ENCODE data around the gene DLGAP1. TPM values are rescaled to one million over a fixed set of nuclear protein-coding genes. Genes with fewer than 3 reads are reported as not detected.

DLGAP1 gene
- total and polyA plus RNA-seq, 4 donors: 0.54 to 11.8 (median 3.1) TPM

DNA sequence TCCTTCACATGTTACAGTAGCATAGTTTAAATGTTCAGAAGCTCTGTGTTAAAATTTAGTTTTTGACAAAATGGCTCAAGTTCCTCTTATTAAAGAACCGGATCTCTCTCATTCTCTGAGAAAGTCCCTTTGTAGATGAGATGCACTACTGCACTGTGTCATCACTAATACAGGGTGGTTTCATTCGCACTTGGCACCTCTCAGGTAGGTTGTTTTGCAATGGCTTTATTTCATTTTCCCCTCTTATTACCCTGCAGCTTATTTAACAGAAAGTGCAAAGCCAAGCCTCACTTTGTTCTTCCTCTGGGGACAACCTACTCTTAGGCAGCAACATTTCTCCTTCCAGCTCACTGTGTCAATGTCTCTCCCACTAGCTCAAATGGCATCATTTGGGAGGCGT lies 185.1 kb downstream of the DLGAP1 start:
- ATAC-seq (ENCODE audit: insufficient read depth, low FRiP score) (no peak), DNase-seq (no peak)
- no peaks in the 10 kb centered on the region for H3K27me3 ChIP-seq (ENCODE audit: control insufficient read depth in 3 of 3, insufficient read depth in 3 of 3, low read length in 2 of 3)
- 85 to 90% methylated on average over 3 of the region's 3 CpGs for WGBS, 2 donors
- H3K4me1 ChIP-seq (ENCODE audit: control insufficient read depth in 5 of 5, insufficient read depth in 5 of 5, low read length in 5 of 5): no peaks in the 10 kb centered on the region
- no peaks in the 10 kb centered on the region for H3K36me3 ChIP-seq (ENCODE audit: control insufficient read depth in 4 of 4, insufficient read depth in 4 of 4, low read length in 4 of 4)
- peaks cover 0 to 2% (median 0%) of the 10 kb centered on the region in 4 donors for H3K9me3 ChIP-seq (ENCODE audit: control insufficient read depth in 4 of 4, insufficient read depth in 3 of 4, low read length in 3 of 4)
- no peak overlapping the region for H3K4me3 ChIP-seq
- no peak overlapping the region for H3K9ac ChIP-seq (ENCODE audit: insufficient read depth in 1 of 2, low read length in 2 of 2)
- TF ChIP-seq, protein P1, sequence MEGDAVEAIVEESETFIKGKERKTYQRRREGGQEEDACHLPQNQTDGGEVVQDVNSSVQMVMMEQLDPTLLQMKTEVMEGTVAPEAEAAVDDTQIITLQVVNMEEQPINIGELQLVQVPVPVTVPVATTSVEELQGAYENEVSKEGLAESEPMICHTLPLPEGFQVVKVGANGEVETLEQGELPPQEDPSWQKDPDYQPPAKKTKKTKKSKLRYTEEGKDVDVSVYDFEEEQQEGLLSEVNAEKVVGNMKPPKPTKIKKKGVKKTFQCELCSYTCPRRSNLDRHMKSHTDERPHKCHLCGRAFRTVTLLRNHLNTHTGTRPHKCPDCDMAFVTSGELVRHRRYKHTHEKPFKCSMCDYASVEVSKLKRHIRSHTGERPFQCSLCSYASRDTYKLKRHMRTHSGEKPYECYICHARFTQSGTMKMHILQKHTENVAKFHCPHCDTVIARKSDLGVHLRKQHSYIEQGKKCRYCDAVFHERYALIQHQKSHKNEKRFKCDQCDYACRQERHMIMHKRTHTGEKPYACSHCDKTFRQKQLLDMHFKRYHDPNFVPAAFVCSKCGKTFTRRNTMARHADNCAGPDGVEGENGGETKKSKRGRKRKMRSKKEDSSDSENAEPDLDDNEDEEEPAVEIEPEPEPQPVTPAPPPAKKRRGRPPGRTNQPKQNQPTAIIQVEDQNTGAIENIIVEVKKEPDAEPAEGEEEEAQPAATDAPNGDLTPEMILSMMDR (IDR thresholded peaks at IDR 0.05; ENCODE audit: control extremely low read depth, extremely low read depth): no peak
- H3K27ac ChIP-seq (ENCODE audit: low read depth in 1 of 2, low read length in 1 of 2): no peak overlapping the region

DNA sequence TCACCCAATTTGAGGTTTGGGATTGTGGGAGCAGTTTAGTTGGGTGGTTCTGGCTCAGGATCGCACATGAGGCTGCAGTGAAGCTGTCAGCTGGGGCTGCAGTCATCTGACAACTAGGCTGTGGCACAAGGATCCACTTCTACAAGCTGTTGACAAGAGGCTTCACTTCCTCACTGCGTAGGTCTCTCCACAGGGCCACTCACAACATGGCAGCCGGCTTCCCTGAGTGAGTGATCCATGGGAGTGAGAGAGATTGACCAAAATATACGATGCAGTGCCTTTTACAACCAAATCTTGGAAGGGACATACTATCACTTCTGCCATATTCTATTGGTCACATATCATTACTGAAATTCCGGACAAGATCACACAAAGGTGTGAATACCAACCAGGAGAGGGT lies 187.5 kb downstream of the DLGAP1 start:
- Histone ChIP-seq H3K4me3 (no peak overlapping the region), H3K9me3 (ENCODE audit: control insufficient read depth in 4 of 4, insufficient read depth in 3 of 4, low read length in 3 of 4) (peaks cover 0 to 2% (median 0%) of the 10 kb centered on the region in 4 donors), H3K27ac (ENCODE audit: low read depth in 1 of 2, low read length in 1 of 2) (no peak overlapping the region), H3K9ac (ENCODE audit: insufficient read depth in 1 of 2, low read length in 2 of 2) (no peak overlapping the region), H3K27me3 (ENCODE audit: control insufficient read depth in 3 of 3, insufficient read depth in 3 of 3, low read length in 2 of 3) (no peaks in the 10 kb centered on the region), H3K4me1 (ENCODE audit: control insufficient read depth in 5 of 5, insufficient read depth in 5 of 5, low read length in 5 of 5) (no peaks in the 10 kb centered on the region), H3K36me3 (ENCODE audit: control insufficient read depth in 4 of 4, insufficient read depth in 4 of 4, low read length in 4 of 4) (no peaks in the 10 kb centered on the region)
- WGBS, 2 donors: 89% methylated on average over 5 of the region's 5 CpGs
- no peak for DNase-seq
- ATAC-seq (ENCODE audit: insufficient read depth, low FRiP score): no peak
- TF ChIP-seq, protein P1 (IDR thresholded peaks at IDR 0.05; ENCODE audit: control extremely low read depth, extremely low read depth): no peak

DNA sequence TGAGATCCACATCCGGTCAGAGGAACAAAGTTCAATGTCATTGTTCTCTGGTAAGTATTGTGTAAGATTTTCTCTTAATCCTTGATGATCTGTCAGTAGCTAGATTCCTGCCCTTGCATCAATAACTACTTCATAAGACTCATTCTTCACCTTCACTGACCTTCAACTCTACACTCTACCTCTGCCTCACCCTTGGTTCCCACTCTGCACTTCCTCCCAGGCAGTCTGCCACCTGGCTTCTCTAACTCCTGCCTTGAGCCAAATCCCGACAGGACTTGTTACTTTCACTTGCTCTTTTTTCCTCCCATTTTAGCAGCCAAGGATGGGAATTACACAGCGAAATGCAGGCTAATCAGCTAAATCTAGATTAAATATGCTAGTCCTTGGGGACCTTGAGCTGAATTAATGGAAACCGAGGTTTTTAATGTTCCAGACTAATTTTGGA lies 190.7 kb downstream of the DLGAP1 start:
- H3K4me3 ChIP-seq: no peak overlapping the region
- 52 to 69% methylated on average over 4 of the region's 4 CpGs for WGBS, 2 donors
- no peaks in the 10 kb centered on the region for H3K4me1 ChIP-seq (ENCODE audit: control insufficient read depth in 5 of 5, insufficient read depth in 5 of 5, low read length in 5 of 5)
- H3K36me3 ChIP-seq (ENCODE audit: control insufficient read depth in 4 of 4, insufficient read depth in 4 of 4, low read length in 4 of 4): no peaks in the 10 kb centered on the region
- TF ChIP-seq, protein P1 (IDR thresholded peaks at IDR 0.05; ENCODE audit: control extremely low read depth, extremely low read depth): no peak
- no peak overlapping the region for H3K27ac ChIP-seq (ENCODE audit: low read depth in 1 of 2, low read length in 1 of 2)
- H3K9me3 ChIP-seq (ENCODE audit: control insufficient read depth in 4 of 4, insufficient read depth in 3 of 4, low read length in 3 of 4): peaks cover 0 to 2% (median 0%) of the 10 kb centered on the region in 4 donors
- no peak overlapping the region for H3K9ac ChIP-seq (ENCODE audit: insufficient read depth in 1 of 2, low read length in 2 of 2)
- peak in 2 of 3 donors; percentile 21 to 64 for DNase-seq
- no peaks in the 10 kb centered on the region for H3K27me3 ChIP-seq (ENCODE audit: control insufficient read depth in 3 of 3, insufficient read depth in 3 of 3, low read length in 2 of 3)
- no peak for ATAC-seq (ENCODE audit: insufficient read depth, low FRiP score)

DNA sequence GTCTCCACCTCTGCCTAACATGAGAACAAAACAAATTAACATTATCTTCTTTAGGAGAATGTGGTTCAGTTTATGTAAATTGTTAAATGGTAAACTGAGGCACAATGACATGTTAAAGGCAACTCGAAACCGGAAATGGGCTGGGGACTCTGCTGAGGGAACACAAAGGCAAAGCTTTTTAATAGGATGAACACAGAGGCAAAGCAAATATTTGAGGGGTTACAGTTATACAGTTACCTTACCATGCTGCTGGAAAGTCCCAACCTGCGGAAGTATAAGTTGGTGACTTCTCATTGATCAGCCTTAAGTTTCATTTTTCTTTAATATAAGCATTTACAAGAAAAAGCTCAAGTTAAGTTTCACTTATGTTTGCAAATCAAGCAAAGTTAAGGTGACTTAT lies 195.0 kb downstream of the DLGAP1 start:
- Histone ChIP-seq H3K4me1 (ENCODE audit: control insufficient read depth in 5 of 5, insufficient read depth in 5 of 5, low read length in 5 of 5) (no peaks in the 10 kb centered on the region), H3K27me3 (ENCODE audit: control insufficient read depth in 3 of 3, insufficient read depth in 3 of 3, low read length in 2 of 3) (no peaks in the 10 kb centered on the region), H3K9me3 (ENCODE audit: control insufficient read depth in 4 of 4, insufficient read depth in 3 of 4, low read length in 3 of 4) (no peaks in the 10 kb centered on the region), H3K36me3 (ENCODE audit: control insufficient read depth in 4 of 4, insufficient read depth in 4 of 4, low read length in 4 of 4) (no peaks in the 10 kb centered on the region), H3K9ac (ENCODE audit: insufficient read depth in 1 of 2, low read length in 2 of 2) (no peak overlapping the region), H3K27ac (ENCODE audit: low read depth in 1 of 2, low read length in 1 of 2) (no peak overlapping the region), H3K4me3 (no peak overlapping the region)
- ATAC-seq (ENCODE audit: insufficient read depth, low FRiP score): no peak
- TF ChIP-seq, protein P1 (IDR thresholded peaks at IDR 0.05; ENCODE audit: control extremely low read depth, extremely low read depth): no peak
- WGBS, 2 donors: 88 to 92% methylated on average over 3 of the region's 3 CpGs
- DNase-seq: no peak

Measured in lung (tissue), 12 donors.